ENCODE results near the gene ATAT1. TPM values are rescaled to one million over a fixed set of nuclear protein-coding genes. Genes with fewer than 3 reads are reported as not detected.
A peak's percentile ranks its signal among the peaks of the same experiment; 100 is the strongest.

Gene ATAT1
- total RNA-seq, 2 experiments from 2014 or later, result 4.1 to 5.2 TPM

- no peak overlapping the region for H3K27ac ChIP-seq (ENCODE audit: low read depth in 1 of 2, low read length in 2 of 2)
Measured at GRCh38 chr6:30645989-30646388, 19.3 kb downstream of the ATAT1 start.

GRCh38 chr6:30646450-30647241 lies 20.0 kb downstream of the ATAT1 start, which contains the start of gene C6orf136:
Gene C6orf136 (plus strand): TSS chr6:30647133. CDS start chr6:30647232, 99 bp downstream.
- intact Hi-C loops (cut with DNase I, micrococcal nuclease), result loop anchor here (1.0 to 2.0 kb wide), 3 partner anchors 19 to 29 kb away; partner anchors contain the start of genes DHX16 (in 1 of the 2), MRPS18B (in 1 of the 2) and PPP1R10 (in 1 of the 2)
- Histone ChIP-seq H3K27me3 (ENCODE audit: control insufficient read depth in 1 of 2, insufficient read depth in 2 of 2, low read length in 2 of 2) (no peaks in the 10 kb centered on the region), H3K9me3 (ENCODE audit: control insufficient read depth in 1 of 2, insufficient read depth in 1 of 2, low read length in 2 of 2) (no peaks in the 10 kb centered on the region), H3K27ac (ENCODE audit: low read depth in 1 of 2, low read length in 2 of 2) (peak within 1 kb of the TSS; percentile 86 to 91), H3K4me1 (ENCODE audit: insufficient read depth, low read length) (peaks cover 23% of the 10 kb centered on the region), H3K4me3 (ENCODE audit: low read length) (peak within 1 kb of the TSS; percentile 85), H3K36me3 (ENCODE audit: insufficient read depth, low read length) (peaks cover 25% of the 10 kb centered on the region)
- peak within 1 kb of the TSS; percentile 93 for H3K4me3 Mint-ChIP-seq
- ATAC-seq (ENCODE audit: poor library complexity), result peak; percentile 79
- peaks cover 52% of the 10 kb centered on the region for H3K36me3 Mint-ChIP-seq (ENCODE audit: low read depth)
- ChIA-PET POLR2A (interaction anchor here (0.9 to 1.7 kb wide), 7 partner anchors 26 to 105 kb away, joined by 3 to 8 read pairs (median 4); partner anchors contain the start of genes MRPS18B and PPP1R10), CTCF (interaction anchor here (0.7 to 1.5 kb wide), 8 partner anchors 20 to 84 kb away, joined by 3 to 8 read pairs (median 3); partner anchors contain the start of genes ATAT1, DHX16 and MRPS18B)
- DNase-seq, result peak; percentile 84 to 99 (median 94)
- peaks cover 23% of the 10 kb centered on the region for H3K4me1 Mint-ChIP-seq (ENCODE audit: low read depth)
- no peaks in the 10 kb centered on the region for H3K27me3 Mint-ChIP-seq
- no peaks in the 10 kb centered on the region for H3K9me3 Mint-ChIP-seq
- peak within 1 kb of the TSS; percentile 89 for H3K27ac Mint-ChIP-seq
- TF ChIP-seq, protein P1, sequence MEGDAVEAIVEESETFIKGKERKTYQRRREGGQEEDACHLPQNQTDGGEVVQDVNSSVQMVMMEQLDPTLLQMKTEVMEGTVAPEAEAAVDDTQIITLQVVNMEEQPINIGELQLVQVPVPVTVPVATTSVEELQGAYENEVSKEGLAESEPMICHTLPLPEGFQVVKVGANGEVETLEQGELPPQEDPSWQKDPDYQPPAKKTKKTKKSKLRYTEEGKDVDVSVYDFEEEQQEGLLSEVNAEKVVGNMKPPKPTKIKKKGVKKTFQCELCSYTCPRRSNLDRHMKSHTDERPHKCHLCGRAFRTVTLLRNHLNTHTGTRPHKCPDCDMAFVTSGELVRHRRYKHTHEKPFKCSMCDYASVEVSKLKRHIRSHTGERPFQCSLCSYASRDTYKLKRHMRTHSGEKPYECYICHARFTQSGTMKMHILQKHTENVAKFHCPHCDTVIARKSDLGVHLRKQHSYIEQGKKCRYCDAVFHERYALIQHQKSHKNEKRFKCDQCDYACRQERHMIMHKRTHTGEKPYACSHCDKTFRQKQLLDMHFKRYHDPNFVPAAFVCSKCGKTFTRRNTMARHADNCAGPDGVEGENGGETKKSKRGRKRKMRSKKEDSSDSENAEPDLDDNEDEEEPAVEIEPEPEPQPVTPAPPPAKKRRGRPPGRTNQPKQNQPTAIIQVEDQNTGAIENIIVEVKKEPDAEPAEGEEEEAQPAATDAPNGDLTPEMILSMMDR (IDR thresholded peaks at IDR 0.05), result no peak

More at GRCh38 chr6:30645989-30646388, 19.3 kb downstream of the ATAT1 start:
- DNase-seq, result no peak
- intact Hi-C loops (cut with DNase I, micrococcal nuclease), result loop anchor here (1.0 to 2.0 kb wide), 2 partner anchors 27 to 29 kb away; partner anchors contain the start of genes DHX16 (in 1 of the 2), MRPS18B (in 1 of the 2) and PPP1R10 (in 1 of the 2)
- CTCF ChIA-PET, result interaction anchor here (0.8 to 1.5 kb wide), 5 partner anchors 20 to 83 kb away, joined by 3 to 8 read pairs (median 3); partner anchors contain the start of genes ATAT1, DHX16 and MRPS18B
- Mint-ChIP-seq H3K4me1 (ENCODE audit: low read depth) (peaks cover 26% of the 10 kb centered on the region), H3K27me3 (no peaks in the 10 kb centered on the region), H3K4me3 (peak overlapping the region; percentile 93), H3K27ac (peak overlapping the region; percentile 89), H3K36me3 (ENCODE audit: low read depth) (peaks cover 52% of the 10 kb centered on the region), H3K9me3 (no peaks in the 10 kb centered on the region)
- no peak for ATAC-seq (ENCODE audit: poor library complexity)
- TF ChIP-seq, protein P1 (IDR thresholded peaks at IDR 0.05), result no peak
- POLR2A ChIA-PET, result interaction anchor here (1.0 to 1.7 kb wide), 3 partner anchors 28 to 76 kb away, joined by 4 to 8 read pairs (median 5); partner anchors contain the start of genes MRPS18B and PPP1R10
- peaks cover 26% of the 10 kb centered on the region for H3K4me1 ChIP-seq (ENCODE audit: insufficient read depth, low read length)
- no peaks in the 10 kb centered on the region for H3K27me3 ChIP-seq (ENCODE audit: control insufficient read depth in 1 of 2, insufficient read depth in 2 of 2, low read length in 2 of 2)
- H3K4me3 ChIP-seq (ENCODE audit: low read length), result no peak overlapping the region
- H3K9me3 ChIP-seq (ENCODE audit: control insufficient read depth in 1 of 2, insufficient read depth in 1 of 2, low read length in 2 of 2), result no peaks in the 10 kb centered on the region
- H3K36me3 ChIP-seq (ENCODE audit: insufficient read depth, low read length), result peaks cover 19% of the 10 kb centered on the region

Measured in CD4-positive, alpha-beta T cell (primary cell).